Muscle of arm (tissue), 12 donors: ENCODE measurements around the gene TUBA4B. TPM values are rescaled to one million over a fixed set of nuclear protein-coding genes. Genes with fewer than 3 reads are reported as not detected.

ENCODE experiments used
- DNase-seq: peaks from one replicate; pipeline ENCODE4 v3.0.0-alpha.2; 2013
- polyA plus RNA-seq, 12 donors: library from polyadenylated mRNA; unstranded; fragments of 120-200 nt; gene quantifications; one replicate each; pipeline ENCODE4 v1.2.1, GENCODE V29; 2013; ENCODE audit not compliant: insufficient read length in 12 of 12

TUBA4B gene
- polyA plus RNA-seq, 12 donors = 0.21 to 0.24 (median 0.23) TPM; not detected in 9

- no peak for DNase-seq
These were observed 61.9 kb downstream of the TUBA4B start for GRCh38 chr2:219314804-219315468.

Other genes with a start within 250 kb of the TUBA4B start
- under 1 TPM in 1 of 12 donors, not detected in 11; 0.08 TPM for gene CFAP65, start 211.7 kb upstream of the TUBA4B start, polyA plus RNA-seq
- 10 to 100 TPM in 1 of 12 donors, under 1 TPM in 2, not detected in 9; 0.09 to 23.0 (median 0.30) TPM for gene IHH, start 192.3 kb upstream of the TUBA4B start, polyA plus RNA-seq
- 10 to 100 TPM in 11 of 12 donors, not detected in 1; 12.2 to 17.1 (median 14.7) TPM for gene NHEJ1, start 92.4 kb upstream of the TUBA4B start, polyA plus RNA-seq
- 1 to 10 TPM in 7 of 12 donors, under 1 TPM in 3, not detected in 2; 0.53 to 3.4 (median 1.1) TPM for gene SLC23A3, start 83.2 kb upstream of the TUBA4B start, polyA plus RNA-seq
- 10 to 100 TPM in 11 of 12 donors, not detected in 1; 28.7 to 52.0 (median 32.5) TPM for gene CNPPD1, start 76.3 kb upstream of the TUBA4B start, polyA plus RNA-seq
- gene RETREG2, start 75.0 kb upstream of the TUBA4B start, polyA plus RNA-seq = 10 to 100 TPM in 11 of 12 donors, not detected in 1; 34.8 to 80.3 (median 43.3) TPM
- gene ZFAND2B, start 46.5 kb upstream of the TUBA4B start, polyA plus RNA-seq = 10 to 100 TPM in 11 of 12 donors, not detected in 1; 16.5 to 36.6 (median 24.2) TPM
- gene ABCB6, start 34.3 kb upstream of the TUBA4B start, polyA plus RNA-seq = 10 to 100 TPM in 11 of 12 donors, not detected in 1; 28.3 to 42.0 (median 29.6) TPM
- gene ATG9A, start 23.6 kb upstream of the TUBA4B start, polyA plus RNA-seq = 10 to 100 TPM in 11 of 12 donors, not detected in 1; 26.7 to 49.9 (median 31.6) TPM
- gene ANKZF1, start 23.4 kb upstream of the TUBA4B start, polyA plus RNA-seq = 10 to 100 TPM in 11 of 12 donors, not detected in 1; 16.1 to 60.7 (median 24.1) TPM
- 10 to 100 TPM in 1 of 12 donors, 1 to 10 TPM in 9, not detected in 2; 3.4 to 11.6 (median 5.4) TPM for gene GLB1L, start 7.8 kb upstream of the TUBA4B start, polyA plus RNA-seq
- 10 to 100 TPM in 11 of 12 donors, not detected in 1; 13.6 to 36.2 (median 17.0) TPM for gene STK16, start 7.8 kb upstream of the TUBA4B start, polyA plus RNA-seq
- gene TUBA4A, start 675 bp downstream of the TUBA4B start, polyA plus RNA-seq = 100 to 1,000 TPM in 10 of 12 donors, 10 to 100 TPM in 1, not detected in 1; 75.2 to 146 (median 120) TPM
- 10 to 100 TPM in 11 of 12 donors, not detected in 1; 66.8 to 96.2 (median 82.4) TPM for gene DNAJB2, start 26.1 kb downstream of the TUBA4B start, polyA plus RNA-seq
- under 1 TPM in 6 of 12 donors, not detected in 6; 0.17 to 0.44 (median 0.22) TPM for gene PTPRN, start 56.2 kb downstream of the TUBA4B start, polyA plus RNA-seq
- gene RESP18, start 79.5 kb downstream of the TUBA4B start, polyA plus RNA-seq = not detected
- 10 to 100 TPM in 11 of 12 donors, not detected in 1; 25.7 to 53.3 (median 34.3) TPM for gene DNPEP, start 134.7 kb downstream of the TUBA4B start, polyA plus RNA-seq
- 1,000 to 10,000 TPM; 1,983 to 5,935 (median 4,188) TPM for gene DES, start 165.1 kb downstream of the TUBA4B start, polyA plus RNA-seq
- gene SPEG, start 181.6 kb downstream of the TUBA4B start, polyA plus RNA-seq = 100 to 1,000 TPM in 8 of 12 donors, 10 to 100 TPM in 4; 61.4 to 251 (median 156) TPM
- gene GMPPA, start 245.6 kb downstream of the TUBA4B start, polyA plus RNA-seq = 10 to 100 TPM in 11 of 12 donors, not detected in 1; 18.5 to 82.8 (median 25.4) TPM